Effector CD4-positive, alpha-beta T cell (primary cell): ENCODE measurements around the gene SF3B1.
"Not testable (repeated sequence)": the region's sequence is repeated elsewhere in the genome, so short reads cannot be mapped to it uniquely, and the experiment has no call there.

Source experiments
- DNase-seq: peaks from one replicate; pipeline ENCODE4 v3.0.0-alpha.2; 2020

The SF3B1 gene

GRCh38 chr2:197435598-197436420 is 981 bp upstream of the SF3B1 start:
- DNase-seq = no peak

- no peak for DNase-seq
These were observed 919 bp downstream of the SF3B1 start for GRCh38 chr2:197433780-197434438.

GRCh38 chr2:197432527-197432926 is 2.3 kb downstream of the SF3B1 start:
- DNase-seq = not testable (repeated sequence)

- no peak for DNase-seq
These were observed 3.0 kb downstream of the SF3B1 start for GRCh38 chr2:197431858-197432257.

GRCh38 chr2:197427986-197428385 is 6.8 kb downstream of the SF3B1 start:
- no peak for DNase-seq

- DNase-seq = no peak
These were observed 7.9 kb downstream of the SF3B1 start for GRCh38 chr2:197426723-197427603.

- DNase-seq = no peak
These were observed 9.3 kb downstream of the SF3B1 start for GRCh38 chr2:197425550-197425949.

GRCh38 chr2:197423307-197423706 is 11.5 kb downstream of the SF3B1 start:
- no peak for DNase-seq

GRCh38 chr2:197419438-197419837 is 15.4 kb downstream of the SF3B1 start:
- DNase-seq = no peak

- no peak for DNase-seq
These were observed 18.6 kb downstream of the SF3B1 start for GRCh38 chr2:197416268-197416667.

- no peak for DNase-seq
These were observed 20.3 kb downstream of the SF3B1 start for GRCh38 chr2:197414515-197414914.

- DNase-seq = no peak
These were observed 20.8 kb downstream of the SF3B1 start for GRCh38 chr2:197414039-197414438.

GRCh38 chr2:197405582-197405981 is 29.2 kb downstream of the SF3B1 start:
- DNase-seq = no peak

- DNase-seq = no peak
These were observed 34.8 kb downstream of the SF3B1 start for GRCh38 chr2:197399887-197400540.

GRCh38 chr2:197398913-197399312 is 35.9 kb downstream of the SF3B1 start:
- DNase-seq = no peak

GRCh38 chr2:197391220-197391717 is 43.6 kb downstream of the SF3B1 start:
- no peak for DNase-seq

- no peak for DNase-seq
These were observed 45.8 kb downstream of the SF3B1 start for GRCh38 chr2:197388866-197389587.

GRCh38 chr2:197387179-197387578 is 47.6 kb downstream of the SF3B1 start:
- DNase-seq = no peak

GRCh38 chr2:197386242-197386641 is 48.6 kb downstream of the SF3B1 start:
- DNase-seq = no peak

GRCh38 chr2:197383825-197384224 is 51.0 kb downstream of the SF3B1 start:
- DNase-seq = no peak

- no peak for DNase-seq
These were observed 53.2 kb downstream of the SF3B1 start for GRCh38 chr2:197381641-197382040.

- not testable (repeated sequence) for DNase-seq
These were observed 54.9 kb downstream of the SF3B1 start for GRCh38 chr2:197379918-197380309.
